Psoas muscle (tissue), 8 donors: ENCODE data around the gene NRIP2. TPM values are rescaled to one million over a fixed set of nuclear protein-coding genes. Genes with fewer than 3 reads are reported as not detected.
A peak's percentile ranks its signal among the peaks of the same experiment; 100 is the strongest.

Experiments used
- ATAC-seq, 4 donors: fragments of 200-7000 bp; cut with Tn5 transposase; one replicate each; pipeline ENCODE4 v1.9.1; 2020; ENCODE audit warnings: moderate library complexity in 3 of 4, mild to moderate bottlenecking in 2 of 4
- DNase-seq, 2 donors: peaks; one replicate each; pipeline ENCODE4 v3.0.0-alpha.2; 2020
- H3K27ac ChIP-seq: fragments of 200-600 bp; one replicate; pipeline ENCODE4 v1.8.0; 2022
- H3K27me3 ChIP-seq, 3 donors: fragments of 200-600 bp in 1 of 3; one replicate each; pipeline versions ENCODE4 v1.6.1 to v1.8.0; 2013 to 2022; ENCODE audit warnings: low read length in 2 of 3, mild to moderate bottlenecking in 2 of 3, moderate library complexity in 1 of 3; ENCODE audit not compliant: insufficient read depth in 3 of 3
- H3K36me3 ChIP-seq, 2 donors: fragments of 200-600 bp in 1 of 2; one replicate each; pipeline versions ENCODE4 v1.6.1 to v1.8.0; 2013 to 2022; ENCODE audit warnings: low read depth in 1 of 2, mild to moderate bottlenecking in 1 of 2, moderate library complexity in 1 of 2; ENCODE audit not compliant: insufficient read depth in 1 of 2
- H3K4me1 ChIP-seq: fragments of 200-600 bp; one replicate; pipeline ENCODE4 v1.8.0; 2022
- H3K4me3 ChIP-seq: fragments of 200-600 bp; one replicate; pipeline ENCODE4 v1.8.0; 2022; ENCODE audit warnings: mild to moderate bottlenecking
- H3K9me3 ChIP-seq: fragments of 200-600 bp; one replicate; pipeline ENCODE4 v1.8.0; 2022
- CTCF ChIP-seq: fragments of 200-600 bp; IDR thresholded peaks from one replicate; pipeline ENCODE4 v1.8.0; 2022; ENCODE audit warnings: antibody characterized with exemption
- WGBS, 3 donors: extraction: QIAGEN DNeasy Blood & Tissue Kit; methylation state at CpG; one replicate each; pipeline versions ENCODE4 v1.1.6 to v1.1.7; 2013; 5-methylcytosine and 5-hydroxymethylcytosine counted together
- intact Hi-C, 2 donors: fragments of 100-400 bp; cut with DNase I; formaldehyde crosslinking; loops; one replicate each; pipeline versions ENCODE4 v1.11.0 to v1.14.2; 2022
- polyA plus RNA-seq, 3 donors: library from polyadenylated mRNA; stranded (reverse); fragments of 200-250 nt; gene quantifications; one replicate each; pipeline ENCODE4 v1.2.3, GENCODE V29; 2013
- total RNA-seq, 4 donors: library from RNA; stranded (reverse); fragmentation: NEBNext Ultra II Directional in 2 of 4; extraction: Animal tissue kit (Norgen Biotek cat#: 25700) in 2 of 4; gene quantifications; one replicate each; pipeline versions ENCODE4 v1.2.1 to v1.2.4, GENCODE V29; 2021 to 2023
- donor health status: healthy with polysubstance abuse.
- donor health status: DM: no; HTN: no; CAD: no; lungs with moderate emphysema.
- donor health status: Bipolar disorder and iron deficiency.
- donor health status: healthy.
- donor health status: DM: yes; HTN: yes; CAD: no.
- donor health status: DM: no; HTN: no; CAD: no.
- donor health status: DM: no; HTN: no; CAD: no.
- donor health status: DM: yes; HTN: yes; CAD: no.

Gene NRIP2
- total and polyA plus RNA-seq, 7 donors, result 0.96 to 2.4 (median 1.3) TPM

GRCh38 chr12:2836574-2836973 lies 1.7 kb upstream of the NRIP2 start:
- Histone ChIP-seq H3K9me3 (no peaks in the 10 kb centered on the region), H3K4me1 (peaks cover 6% of the 10 kb centered on the region), H3K27ac (no peak overlapping the region), H3K36me3 (peaks cover 0 to 40% of the 10 kb centered on the region in 2 donors), H3K4me3 (no peak overlapping the region), H3K27me3 (no peaks in the 10 kb centered on the region)
- DNase-seq, result no peak
- 86 to 91% (median 86%) methylated on average over 8 of the region's 8 CpGs for WGBS, 3 donors
- no peak for TF ChIP-seq CTCF
- intact Hi-C loops, result no loop called here
- ATAC-seq, result no peak

GRCh38 chr12:2835691-2836403 lies 1.0 kb upstream of the NRIP2 start:
- no peaks in the 10 kb centered on the region for H3K27me3 ChIP-seq
- 64 to 69% (median 67%) methylated on average over 4 of the region's 4 CpGs for WGBS, 3 donors
- peaks cover 0 to 41% of the 10 kb centered on the region in 2 donors for H3K36me3 ChIP-seq
- no peak overlapping the region for H3K27ac ChIP-seq
- intact Hi-C loops, result no loop called here
- ATAC-seq (no peak), DNase-seq (no peak)
- H3K4me1 ChIP-seq, result peaks cover 6% of the 10 kb centered on the region
- no peak overlapping the region for H3K4me3 ChIP-seq
- no peak for TF ChIP-seq CTCF
- no peaks in the 10 kb centered on the region for H3K9me3 ChIP-seq

DNA sequence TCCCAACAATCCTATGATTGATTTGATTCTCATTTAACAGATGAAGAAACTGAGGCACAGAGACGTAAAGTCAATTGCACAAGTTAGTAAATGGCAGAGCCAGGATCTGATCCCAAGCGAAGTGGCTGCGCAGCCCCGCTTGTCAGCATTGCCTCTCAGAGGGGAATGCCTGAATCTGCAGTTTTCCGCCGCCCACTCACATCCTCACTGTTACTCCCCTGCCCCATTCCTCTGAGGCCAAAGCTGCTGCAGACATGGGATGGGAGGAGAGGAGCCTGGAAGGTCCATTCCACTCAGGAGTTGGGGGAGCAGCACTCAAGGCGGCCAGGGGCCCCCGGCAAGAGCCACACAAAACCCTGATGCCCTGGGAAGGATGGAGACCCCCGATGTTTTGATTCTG lies 1.0 kb downstream of the NRIP2 start:
- ATAC-seq (peak in 2 of 4 donors; percentile 9), DNase-seq (peak in 1 of 2 donors; percentile 40)
- Histone ChIP-seq H3K4me1 (peaks cover 6% of the 10 kb centered on the region), H3K4me3 (peak overlapping the region; percentile 46), H3K27ac (no peak overlapping the region), H3K36me3 (peaks cover 0 to 53% of the 10 kb centered on the region in 2 donors), H3K27me3 (no peaks in the 10 kb centered on the region), H3K9me3 (no peaks in the 10 kb centered on the region)
- intact Hi-C loops, result no loop called here
- 50 to 61% (median 59%) methylated on average over 9 of the region's 9 CpGs for WGBS, 3 donors
- no peak for TF ChIP-seq CTCF

DNA sequence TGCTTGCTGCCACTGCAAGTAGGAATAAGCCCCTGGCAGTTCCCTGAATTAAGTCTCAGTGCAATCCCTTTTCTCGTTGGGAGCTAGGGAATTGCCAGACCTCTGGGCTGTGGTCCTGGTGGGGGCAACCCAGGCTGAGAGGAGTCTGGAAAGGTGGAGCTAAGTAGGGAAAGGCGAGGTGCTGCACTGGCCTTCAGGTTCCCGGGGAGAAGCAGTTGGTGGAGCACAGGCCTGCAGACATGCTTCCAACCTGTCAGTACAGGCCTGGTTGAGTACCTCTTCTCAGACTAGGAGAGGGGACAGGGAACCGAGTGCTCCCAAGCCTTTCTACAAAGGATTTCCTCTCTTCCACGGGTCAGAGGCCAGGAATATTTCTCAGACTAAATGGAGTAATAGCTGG lies 1.5 kb downstream of the NRIP2 start:
- no peak for DNase-seq
- Histone ChIP-seq H3K9me3 (no peaks in the 10 kb centered on the region), H3K36me3 (peaks cover 0 to 53% of the 10 kb centered on the region in 2 donors), H3K27ac (no peak overlapping the region), H3K4me1 (peaks cover 6% of the 10 kb centered on the region), H3K27me3 (no peaks in the 10 kb centered on the region), H3K4me3 (peak overlapping the region; percentile 46)
- TF ChIP-seq CTCF, result no peak
- intact Hi-C loops, result no loop called here
- WGBS, 3 donors, result 50 to 58% (median 52%) methylated on average over 5 of the region's 5 CpGs
- ATAC-seq, result no peak
